GM23248 (cell line): ENCODE measurements around the gene SEZ6L2. TPM values are rescaled to one million over a fixed set of nuclear protein-coding genes. Genes with fewer than 3 reads are reported as not detected.

Source experiments
- DNase-seq: peaks from one replicate; pipeline ENCODE4 v3.0.0-alpha.2; 2015
- H2AFZ ChIP-seq: fragments of 200-600 bp; sonication (generic); 2 replicates; pipeline ENCODE4 v1.6.1; 2016; ENCODE audit warnings: antibody characterized with exemption
- H3F3A ChIP-seq: fragments of 200-600 bp; sonication (generic); 2 replicates; pipeline ENCODE4 v1.6.1; 2016; ENCODE audit warnings: mild to moderate bottlenecking, antibody characterized with exemption, mixed run types; ENCODE audit not compliant: insufficient read depth
- H3K27ac ChIP-seq: fragments of 200-600 bp; sonication (generic); 2 replicates; pipeline ENCODE4 v1.5.1; 2016; ENCODE audit warnings: mild to moderate bottlenecking
- H3K27me3 ChIP-seq: fragments of 200-600 bp; sonication (generic); replicated peaks from 2 replicates; pipeline ENCODE4 v1.6.1; 2016; ENCODE audit warnings: mild to moderate bottlenecking; ENCODE audit not compliant: insufficient read depth
- H3K36me3 ChIP-seq: fragments of 200-600 bp; sonication (generic); 2 replicates; pipeline ENCODE4 v1.6.1; 2016; ENCODE audit warnings: low read depth, mild to moderate bottlenecking
- H3K4me1 ChIP-seq: fragments of 200-600 bp; sonication (generic); 2 replicates; pipeline ENCODE4 v1.6.1; 2016; ENCODE audit warnings: mild to moderate bottlenecking; ENCODE audit not compliant: insufficient read depth
- H3K4me2 ChIP-seq: fragments of 200-600 bp; sonication (generic); one replicate; pipeline ENCODE4 v1.6.1; 2016; ENCODE audit warnings: mild to moderate bottlenecking; ENCODE audit not compliant: unreplicated experiment
- H3K4me3 ChIP-seq: fragments of 200-600 bp; sonication (generic); 2 replicates; pipeline ENCODE4 v1.5.1; 2016; ENCODE audit warnings: mild to moderate bottlenecking
- H3K79me2 ChIP-seq: fragments of 200-600 bp; sonication (generic); 2 replicates; pipeline ENCODE4 v1.6.1; 2016; ENCODE audit warnings: mild to moderate bottlenecking; ENCODE audit not compliant: insufficient read depth
- H3K9ac ChIP-seq: fragments of 200-600 bp; sonication (generic); 2 replicates; pipeline ENCODE4 v1.6.1; 2016; ENCODE audit warnings: mild to moderate bottlenecking
- H3K9me2 ChIP-seq: fragments of 200-600 bp; sonication (generic); 2 replicates; pipeline ENCODE4 v1.6.1; 2016; ENCODE audit warnings: mixed run types, mild to moderate bottlenecking, moderate library complexity; ENCODE audit not compliant: insufficient read depth
- H3K9me3 ChIP-seq: fragments of 200-600 bp; sonication (generic); one replicate; pipeline ENCODE4 v1.6.1; 2017; ENCODE audit warnings: low read depth
- H4K20me1 ChIP-seq: fragments of 200-600 bp; sonication (generic); 2 replicates; pipeline ENCODE4 v1.6.0; 2016; ENCODE audit not compliant: insufficient read depth
- EZH2 ChIP-seq: fragments of 200-600 bp; sonication (generic); IDR thresholded peaks from 2 replicates; pipeline ENCODE4 v1.6.1; 2018; ENCODE audit warnings: antibody characterized with exemption, mild to moderate bottlenecking; ENCODE audit not compliant: insufficient read depth, poor library complexity, severe bottlenecking
- EZH2phosphoT487 ChIP-seq: fragments of 200-600 bp; sonication (generic); IDR thresholded peaks from 2 replicates; pipeline ENCODE4 v1.6.1; 2018; ENCODE audit warnings: antibody characterized with exemption, moderate library complexity, mild to moderate bottlenecking, low read depth; ENCODE audit not compliant: insufficient read depth
- WGBS, 2 experiments: methylation state at CpG; one replicate each; pipeline ENCODE4 v1.1.6; 2015 to 2017; ENCODE audit warnings: low lambda C conversion rate in 2 of 2, low coverage in 1 of 2; ENCODE audit errors: missing lambda C conversion rate in 2 of 2; 5-methylcytosine and 5-hydroxymethylcytosine counted together
- in situ Hi-C: fragments of 300-500 bp; cut with MboI; formaldehyde crosslinking; loops from 2 replicates; pipeline ENCODE4 v1.15.0; 2020
- polyA plus RNA-seq: library from polyadenylated mRNA; unstranded; fragments of >200 nt; fragmentation: Nextera tagmentation; extraction: Ambion mirVana; gene quantifications from 2 replicates; pipeline ENCODE4 v1.2.1, GENCODE V29; 2016
- total RNA-seq: library from RNA; depleted of rRNA; stranded (reverse); fragments of >200 nt; shearing (Covaris generic); gene quantifications from 2 replicates; pipeline ENCODE4 v1.2.3, GENCODE V29; 2014

The SEZ6L2 gene
- total and polyA plus RNA-seq, 2 experiments from 2014 or later = 6.9 to 34.7 TPM

DNA sequence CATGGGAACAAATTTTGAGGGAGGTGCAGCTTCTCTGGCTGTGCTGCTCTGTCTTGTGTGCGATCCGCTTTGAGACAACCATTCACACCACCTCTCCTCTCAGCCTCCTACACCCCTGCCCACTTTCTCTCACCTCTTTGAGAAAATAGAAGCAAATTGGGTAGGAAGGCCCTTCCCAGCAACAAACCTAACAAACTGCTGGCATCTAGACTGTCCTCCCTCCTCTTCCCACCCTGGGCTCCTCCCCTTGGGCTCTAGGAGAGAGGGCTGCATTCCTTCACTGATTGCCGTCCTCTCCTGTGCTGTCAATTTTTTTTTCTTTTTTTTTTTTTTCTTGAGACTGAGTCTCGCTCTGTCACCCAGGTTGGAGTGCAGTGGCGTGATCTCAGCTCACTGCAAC is 49.8 kb downstream of the SEZ6L2 start:
- no peak for DNase-seq
- no peak for TF ChIP-seq EZH2phosphoT487
- 0 out of 2 replicates have a peak, but pooled peaks cover 7% of the 10 kb centered on the region for H3K4me1 ChIP-seq
- no peak overlapping the region for H3K9ac ChIP-seq
- no peaks in the 10 kb centered on the region for H4K20me1 ChIP-seq
- H3K27me3 ChIP-seq = no peaks in the 10 kb centered on the region
- in situ Hi-C loops = no loop called here
- no peaks in the 10 kb centered on the region for H3K79me2 ChIP-seq
- H3F3A ChIP-seq = peaks cover 26% of the 10 kb centered on the region; the same call in 1 of the 2 replicates
- peaks cover 25% of the 10 kb centered on the region for H3K36me3 ChIP-seq
- WGBS, 2 experiments = 89 to 98% methylated on average over 4 to 5 of the region's 5 CpGs
- H3K9me3 ChIP-seq = no peaks in the 10 kb centered on the region
- H2AFZ ChIP-seq = no peak overlapping the region
- H3K27ac ChIP-seq = no peak overlapping the region
- no peaks in the 10 kb centered on the region for H3K9me2 ChIP-seq
- no peak overlapping the region for H3K4me3 ChIP-seq
- no peak overlapping the region for H3K4me2 ChIP-seq

DNA sequence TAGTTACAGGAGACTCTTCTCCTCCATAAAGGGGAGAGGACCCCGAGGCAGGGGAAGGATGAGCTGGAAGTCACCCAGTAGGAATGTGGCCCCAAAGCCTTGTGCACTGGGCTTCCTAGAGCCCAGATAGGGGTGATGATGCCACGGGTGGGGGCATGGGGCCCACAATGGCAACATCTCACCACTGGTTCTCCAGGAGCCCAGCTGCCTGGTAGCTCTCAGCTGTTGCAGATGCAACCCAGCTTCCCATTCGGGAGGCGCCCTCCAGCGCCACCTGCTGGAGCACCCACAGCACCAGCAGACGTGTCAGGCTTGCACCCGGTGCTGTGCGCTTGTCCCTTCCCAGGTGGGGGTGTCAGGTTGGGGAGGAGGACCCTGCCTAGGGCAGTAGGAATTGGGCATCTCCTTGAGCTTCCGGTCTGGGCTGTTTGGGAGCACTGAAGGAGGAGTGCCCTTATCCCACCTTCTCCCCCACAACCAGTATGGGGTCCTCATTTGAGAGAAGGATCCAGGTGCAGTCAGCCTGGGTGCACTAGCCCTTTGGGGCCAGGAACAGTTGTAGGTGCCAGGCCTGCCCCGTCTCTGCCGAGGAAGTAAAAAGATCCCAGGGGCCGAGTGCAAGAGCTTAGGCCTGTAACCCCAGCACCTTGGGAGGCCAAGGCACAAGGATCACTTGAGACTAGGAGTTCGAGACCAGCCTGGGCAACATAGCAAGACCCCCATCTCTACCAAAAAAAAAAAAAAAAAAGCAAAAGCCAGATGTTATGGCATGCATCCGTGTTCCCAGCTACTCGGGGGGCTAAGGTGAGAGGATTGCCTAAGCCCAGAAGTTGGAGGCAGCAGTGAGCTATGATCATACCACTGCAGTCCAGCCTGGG is 50.7 kb downstream of the SEZ6L2 start:
- Histone ChIP-seq H2AFZ (no peak overlapping the region), H4K20me1 (no peaks in the 10 kb centered on the region), H3K4me3 (no peak overlapping the region), H3K79me2 (no peaks in the 10 kb centered on the region), H3K27me3 (no peaks in the 10 kb centered on the region), H3K9me3 (no peaks in the 10 kb centered on the region), H3K9ac (no peak overlapping the region), H3K36me3 (peaks cover 33% of the 10 kb centered on the region), H3K27ac (no peak overlapping the region), H3K4me2 (no peak overlapping the region), H3F3A (peaks cover 26% of the 10 kb centered on the region; the same call in 1 of the 2 replicates), H3K9me2 (no peaks in the 10 kb centered on the region), H3K4me1 (0 out of 2 replicates have a peak, but pooled peaks cover 7% of the 10 kb centered on the region)
- TF ChIP-seq EZH2phosphoT487 (no peak), EZH2 (no peak)
- 30 to 40% methylated on average over 15 of the region's 15 CpGs for WGBS, 2 experiments
- in situ Hi-C loops = no loop called here
- DNase-seq = peak; percentile 78

DNA sequence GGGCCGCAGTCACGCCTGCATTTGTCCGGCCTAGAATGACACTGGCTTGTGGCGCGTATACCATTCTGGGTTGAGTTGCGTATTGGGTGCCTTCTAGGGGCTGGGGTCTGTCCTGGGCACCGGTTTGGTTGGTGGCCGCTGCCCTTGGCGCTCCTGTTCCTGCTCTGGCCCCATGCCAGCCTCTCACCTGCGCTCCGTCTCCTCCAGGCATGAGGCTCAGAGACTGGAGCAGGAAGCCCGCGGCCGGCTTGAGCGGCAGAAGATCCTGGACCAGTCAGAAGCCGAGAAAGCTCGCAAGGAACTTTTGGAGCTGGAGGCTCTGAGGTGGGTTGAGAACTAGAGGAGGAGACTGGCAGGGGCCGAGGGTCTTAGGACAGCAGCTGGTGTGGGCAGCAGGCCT is 53.7 kb downstream of the SEZ6L2 start:
- in situ Hi-C loops = no loop called here
- no peaks in the 10 kb centered on the region for H4K20me1 ChIP-seq
- no peak overlapping the region for H2AFZ ChIP-seq
- no peaks in the 10 kb centered on the region for H3K4me1 ChIP-seq
- no peak overlapping the region for H3K9ac ChIP-seq
- no peak overlapping the region for H3K4me3 ChIP-seq
- TF ChIP-seq EZH2 (no peak), EZH2phosphoT487 (no peak)
- DNase-seq = no peak
- WGBS, 2 experiments = 83 to 88% methylated on average over 18 of the region's 18 CpGs
- H3K9me3 ChIP-seq = no peaks in the 10 kb centered on the region
- H3K79me2 ChIP-seq = no peaks in the 10 kb centered on the region
- no peaks in the 10 kb centered on the region for H3K9me2 ChIP-seq
- H3K27ac ChIP-seq = no peak overlapping the region
- H3K36me3 ChIP-seq = peaks cover 33% of the 10 kb centered on the region
- H3K27me3 ChIP-seq = no peaks in the 10 kb centered on the region
- no peak overlapping the region for H3K4me2 ChIP-seq
- peaks cover 9% of the 10 kb centered on the region; the same call in 1 of the 2 replicates for H3F3A ChIP-seq

DNA sequence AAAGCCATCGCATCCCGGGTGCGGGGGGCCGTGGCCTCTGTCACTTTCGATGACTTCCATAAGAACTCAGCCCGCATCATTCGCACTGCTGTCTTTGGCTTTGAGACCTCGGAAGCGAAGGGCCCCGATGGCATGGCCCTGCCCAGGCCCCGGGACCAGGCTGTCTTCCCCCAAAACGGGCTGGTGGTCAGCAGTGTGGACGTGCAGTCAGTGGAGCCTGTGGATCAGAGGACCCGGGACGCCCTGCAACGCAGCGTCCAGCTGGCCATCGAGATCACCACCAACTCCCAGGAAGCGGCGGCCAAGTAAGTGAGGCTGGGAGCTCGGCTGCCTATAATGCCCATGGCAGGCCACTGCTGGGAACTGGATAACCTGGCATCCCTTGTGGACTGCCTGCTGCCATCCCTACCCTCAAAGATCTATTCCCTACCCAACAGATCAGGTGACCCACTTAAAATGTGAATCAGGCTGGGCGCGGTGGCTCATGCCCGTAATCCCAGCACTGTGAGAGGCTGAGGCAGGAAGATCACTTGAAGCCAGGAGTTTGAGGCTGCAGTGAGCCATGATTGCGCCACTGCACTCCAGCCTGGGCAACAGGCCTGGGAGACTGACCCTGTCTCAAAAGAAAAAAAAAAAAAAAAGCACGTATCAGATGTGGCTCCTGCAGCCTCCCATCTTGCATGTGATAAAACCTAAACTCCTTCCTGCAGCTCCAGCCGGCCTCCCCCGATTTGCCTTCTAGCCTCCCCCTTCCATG is 54.6 kb downstream of the SEZ6L2 start:
- Histone ChIP-seq H3K9ac (no peak overlapping the region), H3K4me3 (no peak overlapping the region), H2AFZ (no peak overlapping the region), H3K9me2 (no peaks in the 10 kb centered on the region), H3K4me1 (no peaks in the 10 kb centered on the region), H3F3A (peaks cover 9% of the 10 kb centered on the region; the same call in 1 of the 2 replicates), H3K27me3 (no peaks in the 10 kb centered on the region), H3K79me2 (no peaks in the 10 kb centered on the region), H3K27ac (no peak overlapping the region), H4K20me1 (no peaks in the 10 kb centered on the region), H3K4me2 (no peak overlapping the region), H3K36me3 (peaks cover 39% of the 10 kb centered on the region), H3K9me3 (no peaks in the 10 kb centered on the region)
- no peak for TF ChIP-seq EZH2
- TF ChIP-seq EZH2phosphoT487 = no peak
- DNase-seq = no peak
- in situ Hi-C loops = no loop called here
- WGBS, 2 experiments = 89 to 93% methylated on average over 28 of the region's 28 CpGs
